Ureter (tissue), 1 donor: ENCODE data around the gene RPGRIP1. TPM values are rescaled to one million over a fixed set of nuclear protein-coding genes. Genes with fewer than 3 reads are reported as not detected.
"Not testable (repeated sequence)": the region's sequence is repeated elsewhere in the genome, so short reads cannot be mapped to it uniquely, and the experiment has no call there.

Source experiments
- DNase-seq: peaks from one replicate; pipeline ENCODE4 v3.0.0-alpha.2; 2020; ENCODE audit warnings: low spot score
- total RNA-seq: library from RNA; stranded (reverse); gene quantifications from one replicate; pipeline ENCODE4 v1.2.4, GENCODE V29; 2023
- donor health status: DM: yes; HTN: yes; CAD: no.

RPGRIP1 gene
- total RNA-seq, 1 donor from 2014 or later: 0.49 TPM

DNA sequence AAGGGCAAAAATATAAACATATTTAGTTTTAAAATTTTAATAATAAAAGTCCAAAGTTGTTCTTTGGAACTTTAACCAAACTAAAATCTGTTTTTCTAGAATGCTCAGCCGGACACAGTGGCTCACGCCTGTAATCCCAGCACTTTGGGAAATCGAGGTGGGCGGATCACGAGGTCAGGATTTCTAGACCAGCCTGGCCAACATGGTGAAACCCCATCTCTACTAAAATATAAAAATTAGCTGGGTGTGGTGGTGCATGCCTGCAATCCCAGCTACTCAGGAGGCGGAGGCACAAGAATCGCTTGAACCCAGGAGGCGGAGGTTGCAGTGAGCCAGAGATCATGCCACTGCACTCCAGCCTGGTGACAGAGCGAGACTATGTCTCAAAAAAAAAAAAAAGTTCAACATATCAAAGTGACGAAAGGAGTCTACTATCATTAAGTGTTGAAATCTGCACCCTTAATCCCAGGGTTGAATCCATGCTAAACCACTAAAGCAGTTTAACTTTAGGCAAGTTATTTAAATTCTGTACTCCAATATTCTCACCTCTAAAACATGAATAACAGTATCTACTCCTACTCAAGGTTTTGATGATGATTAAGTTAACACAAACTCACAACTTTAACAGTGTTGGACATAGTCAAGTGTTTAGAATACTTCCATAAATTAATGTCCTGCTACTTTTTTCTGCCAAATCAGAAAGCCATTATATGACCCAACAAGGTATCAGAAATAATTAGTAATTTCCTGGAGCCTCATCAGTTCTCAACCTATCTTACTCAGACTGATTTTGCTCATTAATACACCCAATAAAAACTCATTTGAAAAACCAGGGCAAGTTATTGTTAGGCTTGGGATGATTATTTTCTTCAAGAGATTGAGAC lies 21.6 kb upstream of the RPGRIP1 start:
- DNase-seq: no peak

DNA sequence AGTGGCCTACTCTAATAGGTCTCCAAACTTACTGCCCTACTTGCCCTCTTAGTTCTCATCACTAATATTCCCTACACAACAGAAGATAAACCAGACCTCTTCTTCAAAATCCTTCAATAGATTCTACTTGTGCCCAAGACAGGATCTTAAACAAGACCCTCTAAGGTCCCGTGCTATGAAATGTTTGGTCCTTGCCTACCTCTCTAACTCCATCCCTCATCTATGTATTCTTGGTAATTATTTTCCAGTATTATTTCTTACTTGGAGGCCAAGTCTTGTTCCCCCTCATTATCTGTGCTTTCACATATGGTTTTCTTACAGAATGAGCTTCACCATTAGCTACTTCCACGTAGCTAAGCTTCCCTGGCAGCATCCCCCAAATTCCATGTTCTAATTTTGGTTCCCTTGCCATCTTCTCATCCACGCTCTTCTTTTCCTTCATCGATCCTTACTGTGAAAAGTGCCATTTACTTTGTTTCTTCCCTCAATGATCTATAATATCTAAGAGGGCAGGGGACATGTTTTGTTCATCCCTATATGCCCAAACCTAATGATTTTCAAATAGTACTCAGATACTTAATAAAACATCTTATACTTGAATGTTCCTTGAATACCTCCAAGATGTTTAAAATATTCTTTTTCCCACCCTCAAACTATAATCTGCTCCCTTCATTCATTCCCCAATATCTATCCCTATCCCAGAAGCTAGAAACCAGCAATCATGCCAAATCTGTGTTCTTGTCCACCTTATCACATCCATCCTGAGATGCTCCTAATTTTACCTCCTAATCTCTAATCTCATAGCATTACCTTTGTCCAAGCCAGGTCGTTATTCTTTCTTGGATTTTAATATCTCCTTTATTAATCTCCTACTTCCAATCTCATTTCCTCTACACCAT lies 20.7 kb upstream of the RPGRIP1 start:
- DNase-seq: no peak

DNA sequence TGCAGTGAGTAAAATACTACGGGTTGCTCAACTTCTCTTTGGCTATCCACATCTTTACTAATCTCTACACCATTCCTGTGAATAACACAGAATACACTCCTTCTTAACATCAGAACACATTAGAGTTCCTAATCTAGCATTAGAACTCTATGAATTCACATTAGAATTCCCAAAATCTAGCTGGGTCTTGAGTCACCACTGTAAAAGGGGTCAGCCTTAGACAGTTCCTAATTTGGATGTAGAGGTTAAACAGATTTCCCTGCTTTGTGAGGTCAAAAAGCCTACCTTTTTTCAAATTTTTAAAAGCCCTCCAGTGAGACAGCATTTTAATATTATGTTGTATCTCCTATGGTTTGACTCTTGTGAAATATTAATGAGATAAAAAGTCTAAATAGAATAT lies 18.1 kb upstream of the RPGRIP1 start:
- no peak for DNase-seq

DNA sequence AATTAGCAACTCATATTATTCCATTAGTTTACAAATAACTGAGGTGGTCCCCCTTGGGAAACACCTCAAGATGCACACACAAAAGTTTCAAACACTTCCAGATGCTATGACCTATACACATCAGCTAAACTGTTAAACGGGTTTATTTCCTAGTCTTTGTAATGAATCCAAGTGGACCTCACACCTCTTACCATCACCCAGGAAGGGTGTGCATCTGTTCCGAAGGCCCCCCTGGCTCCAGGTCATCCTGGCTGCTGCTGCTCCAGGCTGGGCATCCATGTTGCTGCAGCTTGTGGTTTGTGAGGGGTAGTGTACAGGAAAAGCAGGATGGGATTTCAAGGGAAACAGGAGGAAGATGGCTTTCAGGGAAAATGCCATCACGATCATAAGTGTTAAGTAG lies 17.5 kb upstream of the RPGRIP1 start:
- DNase-seq: no peak

DNA sequence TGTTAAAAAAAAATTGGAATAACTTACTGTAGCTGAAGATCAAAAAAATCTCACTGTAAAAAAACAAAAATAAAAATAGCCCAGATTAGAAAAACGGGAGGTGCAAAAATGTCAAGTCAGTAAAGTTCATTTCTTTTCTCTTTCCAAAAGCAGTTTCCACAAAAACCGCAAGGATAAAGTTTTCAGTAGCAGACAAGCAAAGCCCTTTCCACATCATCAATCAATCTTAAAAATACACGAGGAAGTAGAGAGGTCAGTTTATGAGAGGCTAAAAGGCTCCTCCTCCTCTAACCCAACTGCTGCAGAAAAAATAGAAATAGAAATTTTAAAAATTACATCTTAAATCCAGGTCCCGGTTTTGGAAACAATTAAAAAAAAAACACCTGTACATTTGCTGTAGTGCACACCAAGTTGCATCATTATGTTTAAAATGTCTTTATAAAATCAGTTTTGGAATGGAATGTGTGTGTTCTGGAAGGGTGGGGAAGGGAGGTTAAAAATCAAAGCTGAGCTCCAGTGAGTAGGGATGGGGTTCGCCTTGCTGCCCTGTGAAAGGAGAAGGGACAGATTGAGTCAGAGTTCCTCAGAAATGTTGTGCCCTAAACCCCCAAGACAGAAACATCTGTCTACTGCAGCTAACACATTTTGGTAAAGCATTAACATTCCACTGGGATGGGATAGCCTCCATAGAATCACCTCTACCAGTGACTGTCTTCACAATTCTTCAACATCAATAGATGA lies 16.4 kb upstream of the RPGRIP1 start:
- DNase-seq: no peak

DNA sequence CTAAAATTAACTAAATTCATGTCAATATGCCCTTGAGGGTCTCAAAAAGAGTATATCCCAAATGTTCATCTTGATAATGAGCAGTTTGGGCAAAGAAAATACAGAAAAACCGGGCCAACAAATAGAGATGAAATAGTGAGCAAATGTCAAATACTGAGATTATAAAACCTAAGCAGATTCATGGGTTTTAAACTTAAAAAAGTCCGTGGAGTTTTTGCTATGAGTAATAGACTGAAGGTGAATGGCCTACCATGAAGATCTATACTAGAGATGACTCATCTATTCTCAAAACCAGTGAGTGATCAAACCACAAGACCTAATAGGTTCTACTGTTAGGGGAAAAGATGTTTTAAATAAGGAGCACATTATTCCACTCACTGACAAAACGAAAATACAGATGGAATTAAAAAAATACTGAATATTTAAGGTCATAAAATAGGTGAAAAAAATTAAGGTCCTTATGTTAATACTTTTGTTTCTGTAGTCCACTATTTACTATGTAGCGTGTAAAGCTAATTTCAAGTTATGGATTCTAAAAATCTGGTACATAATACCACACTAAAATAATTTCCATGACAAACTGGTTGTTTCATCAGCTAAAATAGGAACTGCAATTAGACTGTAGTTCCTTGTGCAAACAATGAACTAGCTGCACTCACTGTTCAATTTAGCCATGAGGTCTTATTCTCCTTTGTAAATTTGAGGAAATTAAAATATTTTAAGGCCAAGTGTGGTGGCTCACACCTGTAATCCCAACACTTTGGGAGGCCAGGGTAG lies 15.7 kb upstream of the RPGRIP1 start:
- no peak for DNase-seq

DNA sequence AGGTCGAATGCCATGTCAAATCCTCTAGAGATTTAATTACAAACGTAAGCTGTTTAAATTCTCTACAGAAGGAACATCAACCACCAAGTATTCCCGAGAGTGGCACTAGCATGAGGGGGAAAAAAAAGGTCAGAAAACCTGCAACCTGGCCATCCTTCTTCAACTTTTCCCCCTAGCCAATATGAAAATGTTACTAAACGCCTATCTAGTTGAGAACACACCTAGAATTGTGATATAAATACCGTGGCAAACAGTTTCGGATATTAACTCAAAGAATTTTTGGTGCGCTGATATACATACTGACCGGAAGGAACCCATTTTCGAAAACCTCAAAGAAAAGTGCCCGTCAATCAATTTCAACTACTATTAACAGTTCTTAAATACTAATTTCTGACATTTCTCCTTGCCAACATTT lies 12.4 kb upstream of the RPGRIP1 start:
- no peak for DNase-seq

DNA sequence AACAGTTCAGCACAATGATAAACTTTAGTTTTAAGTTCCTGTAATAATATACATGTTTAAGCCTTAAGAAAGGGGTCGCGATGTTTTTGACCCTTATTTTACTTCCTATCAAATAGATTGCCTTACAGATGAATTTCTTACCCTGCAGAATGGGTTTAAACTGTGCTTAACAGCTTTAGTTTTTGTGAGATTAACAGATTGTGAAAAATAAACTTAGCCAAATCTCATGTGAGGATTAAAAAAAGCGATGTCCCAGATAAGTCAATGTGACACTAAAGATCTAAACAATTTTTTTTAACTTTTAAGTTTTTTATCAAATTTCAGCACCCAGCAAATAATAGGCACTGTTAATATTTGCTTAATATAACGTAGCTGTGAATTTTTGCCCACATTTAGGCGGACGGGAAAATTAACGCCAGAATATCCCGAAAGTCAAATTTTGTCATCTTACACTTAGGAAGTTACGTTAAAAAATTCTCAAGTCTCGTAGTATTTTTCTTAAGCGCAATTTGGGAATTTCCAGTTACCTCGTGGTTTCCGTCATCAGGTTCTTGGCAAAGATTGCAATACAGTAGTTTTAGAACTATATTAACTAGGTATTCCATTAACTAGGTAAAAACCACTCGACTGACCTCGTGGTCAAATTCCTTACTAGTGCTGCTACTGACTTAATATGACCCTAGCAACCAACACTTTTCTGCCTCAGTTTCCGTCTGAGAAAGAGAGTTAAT lies 11.8 kb upstream of the RPGRIP1 start:
- no peak for DNase-seq

DNA sequence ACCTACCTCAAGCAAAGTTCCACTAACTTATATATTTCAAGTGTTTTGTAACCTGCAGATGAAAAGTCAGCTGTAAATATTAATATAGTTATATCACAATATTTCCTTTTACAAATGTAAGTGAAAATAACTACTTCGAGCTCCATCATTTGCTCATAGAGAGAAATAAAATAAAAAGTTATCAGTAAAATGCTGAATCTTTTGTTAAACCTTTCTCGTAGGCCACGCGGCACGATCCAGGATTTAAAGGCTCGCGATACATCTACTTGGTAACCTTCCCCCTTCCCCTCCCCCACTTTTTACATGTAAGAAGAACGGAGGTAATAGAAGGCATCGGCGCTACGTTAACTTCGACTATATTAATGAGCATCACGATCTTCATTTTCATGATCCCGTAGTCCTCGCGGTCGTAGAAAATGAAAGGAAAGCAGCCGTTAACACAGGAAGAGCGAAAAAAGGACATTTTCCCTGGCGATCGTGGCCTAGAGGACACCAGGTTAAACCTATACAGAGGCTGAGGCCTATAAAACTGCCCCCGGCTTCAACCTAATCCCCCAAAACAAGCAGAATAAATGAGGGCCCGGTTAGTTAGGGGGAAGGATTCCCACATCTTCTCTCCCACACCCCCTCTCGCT lies 11.1 kb upstream of the RPGRIP1 start:
- peak; percentile 65 for DNase-seq

DNA sequence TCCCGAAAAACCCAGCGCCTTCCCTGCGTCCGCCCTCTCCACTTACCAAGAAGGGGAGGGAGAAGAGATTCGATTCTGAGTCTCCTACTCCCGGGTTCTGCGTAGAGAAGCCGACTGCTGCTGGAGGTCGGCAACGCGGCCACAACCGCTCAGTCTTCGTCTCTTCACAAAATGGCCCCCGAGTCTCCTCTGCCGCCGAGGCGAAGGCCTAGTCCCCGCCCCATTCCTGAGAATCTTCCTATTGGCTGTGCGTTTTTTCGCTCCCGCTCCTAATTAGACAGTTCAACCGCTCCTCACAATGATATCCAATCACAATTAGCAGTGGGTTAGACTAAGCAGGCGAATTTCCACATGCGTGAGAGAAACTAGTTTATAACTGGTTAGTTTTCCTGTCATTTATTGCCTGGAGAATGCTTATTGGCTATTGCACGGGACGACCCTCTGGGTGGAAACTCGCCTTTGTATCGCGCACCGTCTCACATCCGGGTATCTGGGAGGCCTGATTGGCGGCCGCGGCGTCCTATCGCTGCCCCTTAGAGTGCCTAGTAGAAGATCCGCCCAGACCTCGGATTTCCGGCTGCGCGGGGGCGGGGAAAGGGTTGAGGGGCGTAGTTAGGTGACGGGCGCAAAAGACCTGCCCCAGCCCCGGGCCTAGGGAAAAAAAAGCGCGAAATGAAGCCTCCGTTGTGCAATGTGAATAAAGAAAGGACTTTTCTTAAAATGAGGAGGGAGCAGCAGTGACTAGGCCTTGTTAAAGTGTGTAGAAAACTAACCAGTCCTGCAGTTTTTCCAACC lies 10.4 kb upstream of the RPGRIP1 start, which contains the start of gene HNRNPC:
TSS of gene HNRNPC (minus strand) at position 191 of the 795 bp plus-strand sequence. CDS start 35,249 bp downstream, outside the sequence.
- peak; percentile 100 for DNase-seq

DNA sequence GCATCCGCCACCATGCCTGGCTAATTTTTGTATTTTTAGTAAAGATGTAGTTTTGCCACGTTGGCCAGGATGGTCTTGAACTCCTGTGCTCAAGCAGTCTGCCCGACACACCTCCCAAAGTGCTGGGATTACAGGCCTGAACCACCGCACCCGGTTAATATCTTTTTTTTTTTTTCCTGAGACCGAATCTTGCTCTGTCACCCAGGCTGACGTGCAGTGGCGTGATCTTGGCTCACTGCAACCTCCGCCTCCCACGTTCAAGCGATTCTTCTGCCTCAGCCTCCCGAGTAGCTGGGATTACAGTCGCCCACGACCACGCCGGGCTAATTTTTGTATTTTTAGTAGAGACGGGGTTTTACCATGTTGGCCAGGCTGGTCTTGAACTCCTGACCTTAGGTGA lies 7.2 kb upstream of the RPGRIP1 start:
- not testable (repeated sequence) for DNase-seq

DNA sequence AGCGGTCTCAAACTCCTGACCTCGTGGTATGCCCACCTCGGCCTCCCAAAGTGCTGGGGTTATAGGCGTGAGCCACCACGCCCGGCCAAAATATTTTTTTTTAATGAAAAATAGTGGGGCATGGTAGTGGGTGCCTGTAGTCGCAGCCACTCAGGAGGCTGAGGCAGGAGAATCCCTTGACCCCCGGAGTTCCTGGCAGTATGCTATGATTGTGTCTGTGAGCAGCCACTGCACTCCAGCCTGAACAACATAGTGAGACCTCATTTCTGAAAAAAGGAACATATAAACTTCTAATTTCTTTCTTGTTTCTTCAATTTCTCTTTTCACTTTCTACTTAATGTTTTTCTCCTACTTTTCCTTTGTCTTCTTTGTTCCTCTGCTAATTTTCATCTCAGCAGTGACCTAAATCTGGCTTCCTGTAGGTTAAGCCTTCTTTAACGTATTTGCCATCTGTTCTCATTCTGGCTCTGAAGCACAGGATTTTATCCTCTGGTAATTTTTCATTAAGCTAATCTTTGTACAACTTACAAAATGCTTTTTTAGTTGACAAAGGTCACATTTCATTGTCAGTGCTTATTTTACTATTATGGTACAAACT lies 4.5 kb upstream of the RPGRIP1 start:
- DNase-seq: no peak

DNA sequence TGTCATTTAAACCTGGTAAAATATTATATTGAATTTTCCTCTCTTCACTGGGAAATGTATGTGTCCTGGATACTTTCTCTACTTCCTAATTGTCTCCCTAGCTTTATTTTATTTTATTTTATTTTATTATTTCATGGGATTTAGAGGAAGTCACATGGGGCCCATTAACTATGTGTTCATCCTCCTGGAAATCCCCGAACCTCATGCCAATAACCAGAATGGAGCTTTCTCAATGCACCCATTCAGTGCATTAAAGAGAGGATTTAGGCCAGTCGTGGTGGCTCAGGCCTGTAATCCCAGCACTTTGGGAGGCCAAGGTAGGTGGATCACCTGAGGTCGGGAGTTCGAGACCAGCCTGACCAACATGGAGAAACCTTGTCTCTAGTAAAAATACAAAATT lies 1.3 kb upstream of the RPGRIP1 start:
- no peak for DNase-seq

DNA sequence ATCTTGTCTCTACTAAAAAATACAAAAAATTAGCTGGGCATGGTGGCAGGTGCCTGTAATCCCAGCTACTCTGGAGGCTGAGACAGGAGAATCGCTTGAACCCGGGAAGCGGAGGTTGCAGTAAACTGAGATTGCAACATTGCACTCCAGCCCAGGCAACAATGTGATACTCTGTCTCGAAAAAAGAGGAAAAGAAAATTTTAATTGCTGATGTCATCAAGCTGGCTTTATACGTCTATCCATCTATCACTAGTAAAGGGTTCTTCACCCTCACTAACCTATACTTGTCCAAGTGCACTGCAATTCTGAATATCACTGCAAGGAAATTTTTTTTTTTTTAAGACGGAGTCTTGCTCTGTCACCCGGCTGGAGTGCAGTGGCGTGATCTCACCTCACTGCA lies 2.0 kb downstream of the RPGRIP1 start:
- not testable (repeated sequence) for DNase-seq

DNA sequence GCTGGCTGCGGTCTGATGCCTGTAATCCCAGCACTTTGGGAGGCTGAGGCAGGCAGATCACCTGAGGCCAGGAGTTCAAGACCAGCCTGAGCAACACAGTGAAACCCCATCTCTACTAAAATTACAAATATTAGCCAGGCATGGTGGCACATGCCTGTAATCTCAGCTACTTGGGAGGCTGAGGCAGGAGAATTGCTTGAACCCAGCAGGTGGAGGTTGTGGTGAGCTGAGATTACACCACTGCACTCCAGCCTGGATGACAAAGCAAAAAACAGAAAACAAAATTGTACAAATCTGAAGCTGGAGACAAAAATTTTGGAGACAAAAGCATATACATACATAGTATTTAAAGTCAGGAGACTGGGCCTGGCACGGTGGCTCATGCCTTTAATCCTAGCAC lies 6.6 kb downstream of the RPGRIP1 start:
- DNase-seq: not testable (repeated sequence)

DNA sequence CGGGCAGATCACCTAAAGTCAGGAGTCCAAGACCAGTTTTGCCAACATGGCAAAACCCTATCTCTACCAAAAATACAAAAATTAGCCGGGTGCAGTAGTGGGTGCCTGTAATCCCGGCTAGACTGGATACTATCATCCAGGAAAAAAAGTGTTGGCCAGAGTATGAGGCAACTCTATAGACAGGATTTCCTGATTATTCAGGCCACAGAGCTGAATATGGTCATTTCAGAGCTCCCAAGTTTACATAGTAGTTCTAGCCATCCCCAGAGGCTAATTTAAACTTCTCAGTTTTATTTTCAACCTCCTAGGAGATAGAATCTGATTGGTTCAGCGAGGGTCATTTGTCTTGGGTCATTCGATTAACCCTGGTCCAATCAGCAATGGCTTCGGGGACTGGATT lies 7.3 kb downstream of the RPGRIP1 start:
- DNase-seq: no peak

DNA sequence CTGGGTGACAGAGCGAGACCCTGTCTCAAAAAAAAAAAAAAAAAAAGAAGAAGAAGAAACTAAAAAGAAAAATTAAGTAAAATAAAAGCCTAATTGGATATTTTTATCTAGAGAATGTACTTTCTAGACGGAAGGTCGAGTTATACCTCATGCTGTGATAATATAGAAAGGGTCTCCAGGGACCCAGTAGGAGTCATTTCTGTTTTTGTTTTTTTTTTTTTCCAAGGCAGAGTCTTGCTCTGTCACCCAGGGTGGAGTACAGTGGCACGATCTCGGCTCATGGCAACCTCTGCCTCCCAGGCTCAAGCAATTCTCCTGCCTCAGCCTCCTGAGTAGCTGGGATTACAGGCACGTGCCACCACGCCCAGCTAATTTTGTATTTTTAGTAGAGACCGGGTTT lies 14.1 kb downstream of the RPGRIP1 start:
- not testable (repeated sequence) for DNase-seq

DNA sequence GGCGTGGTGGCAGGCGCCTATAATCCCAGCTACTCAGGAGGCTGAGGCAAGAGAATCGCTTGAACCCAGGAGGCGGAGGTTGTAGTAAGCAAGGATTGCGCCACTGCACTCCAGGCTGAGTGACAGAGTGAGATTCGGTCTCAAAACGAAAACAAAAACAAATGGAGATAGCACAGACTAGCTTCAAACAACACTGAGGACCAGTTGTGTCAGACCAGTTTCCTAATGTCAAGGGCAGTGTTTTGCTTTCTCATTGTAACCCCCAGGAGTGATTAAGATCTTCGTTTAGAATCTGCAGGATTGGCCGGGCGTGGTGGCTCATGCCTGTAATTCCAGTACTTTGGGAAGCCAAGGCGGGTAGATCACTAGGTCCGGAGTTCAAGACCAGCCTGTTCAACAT lies 18.5 kb downstream of the RPGRIP1 start:
- DNase-seq: no peak
